HG03342 (cell line): ENCODE data around the gene IGLON5.

Experiments
- ATAC-seq: cut with Tn5 transposase; IDR thresholded peaks from one replicate; pipeline ENCODE4 v1.9.1; 2021; ENCODE audit warnings: mild to moderate bottlenecking, moderate library complexity; ENCODE audit not compliant: unreplicated experiment

IGLON5 gene

DNA sequence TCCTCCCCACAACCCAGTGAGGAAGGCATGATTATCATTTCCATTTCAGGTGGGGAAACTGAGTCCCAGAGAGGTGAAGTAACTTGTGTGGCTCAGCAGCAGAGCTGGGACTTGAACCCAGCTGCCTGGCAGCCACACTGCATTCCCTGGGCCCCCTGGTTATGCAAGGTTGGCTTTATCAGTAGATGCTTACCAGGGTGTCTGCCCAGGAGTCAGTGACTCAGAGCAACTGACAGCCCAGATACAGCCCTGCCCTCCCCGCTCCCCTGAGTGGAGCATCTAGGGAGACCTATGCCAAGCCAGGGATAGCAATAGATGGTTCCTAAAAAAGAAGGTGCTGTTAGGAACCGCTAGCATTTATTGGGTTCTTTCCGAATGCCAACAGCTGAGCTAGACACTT, 5.9 kb downstream of the IGLON5 start:
- ATAC-seq, result no peak

DNA sequence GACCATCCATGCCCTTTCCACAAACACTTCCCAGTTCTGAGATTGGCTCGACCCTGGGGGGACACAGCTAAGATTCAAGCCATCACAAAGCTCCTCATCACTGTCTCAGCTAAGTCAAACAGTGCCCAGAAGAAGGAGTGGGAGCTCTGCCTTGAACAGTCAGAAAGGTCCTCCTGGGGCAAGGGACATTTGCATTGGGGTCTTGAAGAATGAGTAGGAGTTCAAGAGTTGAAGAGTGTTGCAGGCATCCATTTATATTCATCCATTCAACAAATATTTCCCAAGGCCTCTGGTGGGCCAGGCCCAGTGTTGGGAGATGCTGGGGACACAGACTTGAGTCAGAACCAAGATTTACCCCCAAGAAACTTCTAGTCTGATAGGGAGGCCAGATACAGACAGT, 6.5 kb downstream of the IGLON5 start:
- no peak for ATAC-seq

DNA sequence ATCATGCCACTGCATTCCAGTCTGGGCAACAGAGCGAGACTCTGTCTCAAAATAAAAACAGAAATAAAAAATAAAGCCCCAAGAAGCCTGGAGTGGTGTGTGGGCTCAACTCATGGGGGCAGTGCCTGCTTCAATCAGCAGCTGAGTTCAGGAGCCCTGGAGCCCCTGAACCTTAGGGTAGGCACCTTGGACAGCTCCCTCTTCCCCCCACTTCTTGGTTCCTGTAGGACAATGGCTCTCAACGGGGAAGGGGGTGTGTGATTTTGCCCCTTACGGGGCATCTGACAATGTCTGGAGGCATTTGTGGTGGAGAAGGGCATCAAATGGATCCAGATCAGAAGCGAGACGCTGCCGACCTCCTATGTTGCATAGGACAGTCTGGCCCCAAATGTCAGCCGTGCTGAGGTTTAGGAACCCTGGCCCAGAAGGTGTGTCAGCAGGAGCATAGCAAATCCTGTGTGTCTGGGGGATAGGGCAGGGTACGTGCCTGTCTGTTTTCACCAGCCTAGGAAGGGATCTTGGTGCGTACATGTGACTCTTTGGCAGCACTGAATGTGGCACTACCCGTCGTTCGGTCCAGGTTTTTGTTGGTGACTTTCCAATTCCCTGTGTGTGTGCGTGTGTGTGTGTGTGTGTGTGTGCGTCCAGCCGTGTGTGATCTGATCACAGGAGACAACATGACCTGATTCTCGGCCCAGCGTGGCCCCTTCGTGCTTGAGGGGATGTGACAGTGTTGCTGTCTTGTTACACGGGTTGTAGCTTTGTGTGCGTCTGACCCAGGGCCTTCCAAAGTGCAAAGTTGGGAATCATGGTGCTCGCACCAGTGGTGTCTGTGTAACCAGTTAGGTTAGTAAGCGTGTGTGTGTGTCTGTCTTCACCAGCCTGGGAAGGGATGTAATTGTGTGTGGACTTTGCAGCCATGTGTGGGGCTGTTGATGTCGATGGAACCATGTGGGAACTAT, 7.5 kb downstream of the IGLON5 start:
- ATAC-seq, result no peak

DNA sequence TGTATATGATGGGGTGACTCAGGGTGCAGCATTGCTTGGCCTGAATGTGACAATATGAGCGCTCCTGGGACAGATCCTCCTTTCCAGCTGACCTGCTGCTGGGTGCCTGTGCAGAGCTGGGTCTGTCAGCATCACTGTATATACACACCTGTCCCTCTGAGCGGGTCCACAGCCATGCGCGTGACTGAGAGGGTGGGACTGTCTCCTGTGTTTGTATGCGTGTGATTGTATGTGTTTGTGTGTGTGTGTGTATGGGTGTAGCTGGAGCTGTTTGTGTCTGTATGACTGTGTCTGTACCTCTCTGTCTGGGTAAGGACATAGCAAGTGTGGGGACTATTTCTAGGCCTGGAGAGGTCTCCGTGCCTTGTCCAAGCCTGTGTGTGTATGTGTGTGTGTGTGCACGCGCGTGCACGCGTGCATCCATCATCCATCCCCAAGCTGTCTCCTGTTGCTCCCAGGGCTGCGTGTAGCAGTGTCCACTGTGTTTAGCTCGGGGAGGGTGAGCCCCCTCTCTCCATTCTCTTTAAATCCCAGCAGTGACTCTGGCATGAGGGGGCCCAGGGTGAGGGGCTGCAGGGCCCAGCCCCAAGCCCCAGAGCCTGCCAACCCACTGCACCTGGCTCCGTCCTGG, 8.3 kb downstream of the IGLON5 start:
- ATAC-seq, result no peak

DNA sequence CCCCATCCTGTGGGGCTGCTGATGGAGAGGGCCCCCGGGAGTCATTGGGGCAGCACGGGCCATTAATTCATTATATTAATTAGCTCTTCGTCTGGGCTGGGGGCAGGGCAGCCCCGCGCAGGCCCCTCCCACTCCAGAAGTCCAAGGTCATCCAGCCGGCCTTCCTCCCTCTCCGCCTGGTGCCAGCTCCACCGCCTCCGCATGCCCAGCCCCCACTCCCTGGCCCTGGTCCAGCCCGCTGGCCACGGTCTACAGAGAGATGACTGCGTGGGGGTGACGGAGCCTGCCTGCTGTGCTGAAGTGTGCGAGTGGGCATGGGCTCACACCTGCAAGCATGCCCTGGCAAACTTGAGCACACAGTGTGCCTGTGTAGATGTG, 8.8 kb downstream of the IGLON5 start:
- ATAC-seq, result no peak

DNA sequence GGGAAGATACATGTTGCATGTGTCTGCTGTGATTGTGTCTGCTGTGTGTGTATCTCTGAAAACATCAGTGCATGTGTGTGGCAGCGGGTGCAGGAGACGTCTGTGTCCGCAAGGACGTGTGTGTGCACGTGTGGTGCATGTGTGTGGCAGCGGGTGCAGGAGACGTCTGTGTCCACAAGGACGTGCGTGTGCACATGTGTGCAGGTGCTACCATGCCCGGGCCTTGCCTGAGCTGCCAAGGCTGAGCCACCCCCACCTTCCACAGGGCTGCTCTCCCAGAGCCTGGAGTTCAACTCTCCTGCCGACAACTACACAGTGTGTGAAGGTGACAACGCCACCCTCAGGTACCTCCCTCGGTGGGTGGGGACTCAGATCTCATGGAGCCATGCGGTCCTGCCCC, 10.4 kb downstream of the IGLON5 start:
- no peak for ATAC-seq

DNA sequence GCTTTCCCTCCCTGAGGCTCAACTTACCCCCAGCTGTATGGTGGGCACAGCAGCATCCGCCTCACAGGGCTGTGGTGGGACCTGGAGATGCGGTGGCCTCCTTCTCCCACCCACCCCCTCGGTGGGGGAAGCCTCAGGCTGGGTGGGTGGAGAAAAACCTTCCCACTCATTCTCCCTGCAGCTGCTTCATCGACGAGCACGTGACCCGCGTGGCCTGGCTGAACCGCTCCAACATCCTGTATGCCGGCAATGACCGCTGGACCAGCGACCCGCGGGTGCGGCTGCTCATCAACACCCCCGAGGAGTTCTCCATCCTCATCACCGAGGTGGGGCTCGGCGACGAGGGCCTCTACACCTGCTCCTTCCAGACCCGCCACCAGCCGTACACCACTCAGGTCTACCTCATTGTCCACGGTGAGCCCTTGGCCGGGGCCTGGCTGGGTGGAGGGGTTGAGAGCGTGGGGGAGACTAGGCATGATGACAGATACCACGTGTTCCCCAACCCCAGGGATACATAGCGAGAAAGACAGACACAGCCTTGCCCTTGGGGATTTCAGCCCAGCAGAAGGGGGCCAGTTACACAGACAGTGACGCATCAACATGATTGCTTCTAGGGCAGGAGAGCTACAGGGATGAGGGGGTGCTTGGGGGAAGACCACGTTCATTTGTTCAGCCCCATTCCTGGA, 12.2 kb downstream of the IGLON5 start:
- no peak for ATAC-seq

DNA sequence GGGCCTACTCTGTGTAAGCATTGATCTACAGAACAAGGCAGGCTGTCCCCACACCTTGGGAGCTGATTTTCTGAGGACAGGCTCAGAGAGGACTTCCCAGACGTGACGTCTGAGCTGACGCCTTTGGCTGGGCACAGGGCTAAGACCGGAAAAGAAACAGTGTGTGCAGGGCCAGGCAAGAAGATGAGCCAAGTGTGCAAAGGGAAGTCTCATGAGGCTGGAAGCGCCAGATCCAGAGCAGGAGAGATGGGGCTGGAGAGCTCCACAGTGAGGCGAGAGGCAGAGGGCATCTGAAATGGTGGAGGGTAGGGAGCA, 12.7 kb downstream of the IGLON5 start:
- ATAC-seq, result no peak

DNA sequence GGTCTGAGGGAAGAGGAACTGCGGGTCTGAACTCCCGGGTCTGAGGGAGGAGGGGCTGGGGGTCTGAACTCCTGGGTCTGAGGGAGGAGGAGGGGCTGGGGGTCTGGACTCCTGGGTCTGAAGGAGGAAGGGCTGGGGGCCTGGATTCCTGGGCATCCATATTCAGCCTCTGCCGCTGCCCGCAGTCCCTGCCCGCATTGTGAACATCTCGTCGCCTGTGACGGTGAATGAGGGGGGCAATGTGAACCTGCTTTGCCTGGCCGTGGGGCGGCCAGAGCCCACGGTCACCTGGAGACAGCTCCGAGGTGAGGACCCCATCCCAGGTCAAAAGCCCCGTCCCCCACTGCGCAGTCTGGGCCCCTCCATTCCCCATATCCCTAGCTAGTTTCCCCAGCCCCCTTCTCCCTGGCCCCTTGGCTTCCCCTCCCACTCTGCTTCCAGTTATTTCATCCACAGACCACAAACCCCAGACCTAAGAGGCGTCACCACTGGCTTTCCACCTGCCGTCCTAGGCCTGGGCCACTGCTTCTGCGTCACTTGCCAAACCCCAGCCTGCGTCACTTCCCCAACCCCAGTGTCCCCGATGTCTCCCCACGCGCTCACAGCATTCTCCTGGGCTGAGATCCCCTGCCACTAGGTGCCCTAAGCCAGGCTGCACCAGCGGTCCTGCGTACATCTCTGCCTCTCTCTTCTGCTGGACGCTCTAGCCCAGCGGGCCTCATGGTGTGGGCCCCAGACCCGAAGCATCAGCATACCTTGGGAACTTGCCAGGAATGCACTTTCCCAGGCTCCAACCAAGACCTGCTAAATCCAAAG, 13.9 kb downstream of the IGLON5 start:
- ATAC-seq, result no peak

DNA sequence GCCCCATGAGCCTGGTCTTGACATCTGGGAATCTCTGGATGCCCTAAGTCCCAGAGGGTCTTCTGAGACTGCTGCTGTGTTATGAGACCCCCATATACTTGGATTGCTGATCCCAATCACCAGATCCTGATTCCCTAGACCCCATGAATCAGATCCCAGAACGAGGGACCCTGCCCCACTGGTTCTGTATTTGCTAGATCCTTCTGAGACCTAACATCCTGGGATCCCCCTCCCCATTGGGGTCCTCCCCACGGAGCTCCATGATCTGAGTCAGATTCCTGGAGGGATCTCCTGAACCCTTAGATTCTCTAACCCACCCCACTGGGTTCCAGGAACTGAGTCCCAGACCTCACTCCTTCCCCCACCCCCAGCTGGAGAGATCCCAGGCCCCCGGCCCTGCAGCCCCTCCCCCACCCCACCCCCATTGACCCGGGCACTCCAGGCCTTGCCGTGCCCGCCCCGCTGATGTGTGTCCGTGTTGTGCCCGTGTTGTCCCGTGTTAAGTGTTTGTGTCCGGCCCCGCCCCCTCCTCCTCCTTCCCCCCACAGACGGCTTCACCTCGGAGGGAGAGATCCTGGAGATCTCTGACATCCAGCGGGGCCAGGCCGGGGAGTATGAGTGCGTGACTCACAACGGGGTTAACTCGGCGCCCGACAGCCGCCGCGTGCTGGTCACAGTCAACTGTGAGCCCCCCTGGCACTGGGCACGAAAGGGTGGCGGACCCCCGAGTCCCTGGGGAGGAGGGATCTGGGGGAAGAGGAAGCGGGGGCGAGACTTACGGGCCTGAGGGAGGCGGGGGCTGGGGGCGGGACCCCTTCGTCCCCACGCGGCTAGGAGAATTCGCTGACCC, 15.0 kb downstream of the IGLON5 start:
- no peak for ATAC-seq

DNA sequence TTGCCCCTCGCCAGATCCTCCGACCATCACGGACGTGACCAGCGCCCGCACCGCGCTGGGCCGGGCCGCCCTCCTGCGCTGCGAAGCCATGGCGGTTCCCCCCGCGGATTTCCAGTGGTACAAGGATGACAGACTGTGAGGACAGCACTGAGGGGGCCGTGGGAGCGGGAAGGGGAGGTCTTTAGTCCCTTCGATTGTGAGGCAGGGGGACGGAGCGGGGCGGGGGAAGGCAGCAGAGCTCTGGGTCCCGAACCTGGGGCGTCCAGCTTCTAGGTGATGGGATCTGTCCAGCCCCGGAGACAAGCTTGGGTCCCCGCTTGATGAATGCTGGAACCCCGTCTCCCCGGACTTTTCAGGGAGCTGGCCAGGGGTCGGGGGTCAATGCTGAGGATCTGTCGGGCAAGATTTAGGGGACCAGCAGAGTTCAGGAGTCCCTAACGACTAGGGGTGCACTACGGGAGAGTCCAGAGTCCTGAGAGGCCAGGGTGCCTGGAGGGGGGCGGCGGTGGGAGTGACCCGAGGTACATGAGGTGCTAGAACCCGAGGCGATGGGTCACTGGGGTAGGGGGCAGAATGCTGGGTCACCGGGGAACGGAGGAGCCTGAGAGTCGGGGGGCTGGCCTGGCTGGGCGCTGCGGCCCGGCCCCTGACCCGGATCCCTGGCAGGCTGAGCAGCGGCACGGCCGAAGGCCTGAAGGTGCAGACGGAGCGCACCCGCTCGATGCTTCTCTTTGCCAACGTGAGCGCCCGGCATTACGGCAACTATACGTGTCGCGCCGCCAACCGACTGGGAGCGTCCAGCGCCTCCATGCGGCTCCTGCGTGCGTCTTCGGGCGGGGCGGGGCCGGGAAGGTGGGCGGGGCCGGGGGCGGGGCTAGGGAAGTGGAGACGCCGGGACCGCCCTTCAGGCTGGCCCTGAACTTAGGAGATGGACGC, 15.9 kb downstream of the IGLON5 start:
- ATAC-seq, result no peak

DNA sequence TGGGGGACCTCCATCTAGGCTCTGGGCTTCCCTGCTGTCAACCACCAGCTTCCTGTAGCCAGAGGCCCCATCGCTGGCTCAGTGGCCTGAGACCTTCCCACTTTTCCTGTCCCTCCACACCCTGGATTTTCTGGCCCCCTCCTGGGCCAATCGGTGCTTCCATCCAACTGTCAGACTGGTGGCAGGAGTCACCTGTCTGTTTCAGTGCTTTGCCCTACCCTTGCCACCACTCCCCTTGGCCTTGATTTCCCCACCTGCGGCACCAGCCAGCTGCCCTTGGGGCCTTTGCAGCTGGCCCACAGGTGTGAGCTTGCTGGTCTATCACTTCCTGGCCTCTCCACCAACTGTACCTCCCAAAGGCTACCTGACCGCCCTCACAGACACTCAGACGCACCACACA, 18.0 kb downstream of the IGLON5 start:
- ATAC-seq, result no peak

DNA sequence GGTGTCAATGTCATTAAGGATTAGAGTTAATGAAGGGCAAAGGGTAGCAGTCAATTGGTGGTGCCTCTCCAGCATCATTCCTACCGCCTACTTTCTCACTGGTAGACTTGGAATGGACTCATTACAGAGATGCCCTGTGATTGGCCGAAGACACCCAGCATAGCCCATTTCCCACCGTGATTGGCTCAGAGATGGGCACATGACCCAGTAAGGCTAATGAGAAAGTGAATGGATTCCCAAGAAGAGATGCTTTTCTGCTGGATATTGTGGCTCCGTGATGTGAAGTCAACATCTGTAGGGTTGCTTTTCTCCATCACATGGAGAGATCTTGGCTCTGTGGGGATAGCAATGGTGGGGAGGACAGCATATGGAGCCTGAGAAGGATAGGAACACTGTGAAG, 18.9 kb downstream of the IGLON5 start:
- no peak for ATAC-seq

DNA sequence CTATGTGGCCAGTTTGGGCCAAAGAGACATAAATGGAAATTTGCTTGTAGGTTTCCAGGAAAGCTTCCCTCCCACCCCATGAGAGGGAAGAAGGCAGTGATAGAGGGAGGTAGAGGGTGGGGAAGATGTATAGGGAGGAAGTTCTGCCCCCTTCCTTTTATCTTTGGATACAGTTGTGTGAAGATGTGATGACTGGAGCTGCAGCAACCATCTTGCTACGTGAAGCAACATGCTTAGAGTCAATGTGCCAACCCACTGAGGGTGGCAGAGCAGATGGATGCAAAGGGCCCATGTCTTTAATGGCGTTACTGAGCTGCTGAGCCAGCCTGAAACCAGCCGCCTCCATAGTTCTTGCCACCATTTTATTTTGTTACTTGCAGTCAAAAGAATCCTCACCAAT, 19.7 kb downstream of the IGLON5 start:
- no peak for ATAC-seq

DNA sequence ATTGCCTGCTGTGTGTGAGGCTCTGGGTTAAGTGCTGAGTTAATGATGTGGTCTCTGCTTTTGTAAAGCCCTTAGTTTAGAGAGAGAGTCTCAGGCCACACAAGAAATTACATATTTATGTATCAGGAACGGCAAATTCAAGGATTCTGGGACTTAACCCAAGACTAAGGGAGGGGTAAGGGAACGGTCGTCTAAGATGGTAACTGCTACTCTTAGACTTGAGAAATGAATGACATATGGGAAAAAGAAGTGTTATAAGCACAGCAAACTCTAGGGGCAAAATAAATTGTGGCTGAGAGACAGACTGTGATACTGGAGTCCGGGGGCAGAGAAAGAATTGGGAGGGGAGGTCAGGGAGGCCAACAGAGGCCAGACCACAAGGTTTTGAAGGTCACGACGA, 20.3 kb downstream of the IGLON5 start:
- no peak for ATAC-seq

DNA sequence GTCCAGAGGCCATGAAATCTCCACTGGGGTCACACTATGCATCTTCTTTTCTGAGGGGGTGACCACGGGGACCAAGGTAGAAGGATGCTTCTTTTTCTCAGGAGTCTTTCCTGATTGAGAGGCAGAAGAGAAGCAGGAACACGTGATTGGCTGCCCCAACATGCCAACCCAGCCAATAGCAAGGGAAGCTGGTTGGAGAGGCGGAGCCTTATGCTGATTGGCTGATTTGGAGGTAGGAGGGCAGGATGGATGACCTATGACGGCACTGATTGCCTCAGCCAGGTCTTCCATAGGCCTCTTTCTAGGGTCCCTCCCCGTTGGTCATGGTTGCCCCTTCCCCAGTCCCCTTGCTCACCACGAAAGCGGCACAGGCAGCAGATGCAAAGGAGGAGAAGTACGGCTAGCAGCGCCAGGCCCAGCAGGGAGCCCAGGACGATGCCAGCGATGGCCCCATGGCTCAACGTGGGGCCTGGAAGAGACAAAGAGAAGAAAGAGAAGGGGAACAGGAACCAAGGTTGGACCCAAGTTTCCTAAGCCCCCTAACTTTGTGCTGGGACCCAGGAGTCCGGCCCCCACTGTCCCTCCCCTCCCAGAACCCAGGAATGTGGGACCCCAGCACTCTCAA, 22.5 kb downstream of the IGLON5 start:
- no peak for ATAC-seq

DNA sequence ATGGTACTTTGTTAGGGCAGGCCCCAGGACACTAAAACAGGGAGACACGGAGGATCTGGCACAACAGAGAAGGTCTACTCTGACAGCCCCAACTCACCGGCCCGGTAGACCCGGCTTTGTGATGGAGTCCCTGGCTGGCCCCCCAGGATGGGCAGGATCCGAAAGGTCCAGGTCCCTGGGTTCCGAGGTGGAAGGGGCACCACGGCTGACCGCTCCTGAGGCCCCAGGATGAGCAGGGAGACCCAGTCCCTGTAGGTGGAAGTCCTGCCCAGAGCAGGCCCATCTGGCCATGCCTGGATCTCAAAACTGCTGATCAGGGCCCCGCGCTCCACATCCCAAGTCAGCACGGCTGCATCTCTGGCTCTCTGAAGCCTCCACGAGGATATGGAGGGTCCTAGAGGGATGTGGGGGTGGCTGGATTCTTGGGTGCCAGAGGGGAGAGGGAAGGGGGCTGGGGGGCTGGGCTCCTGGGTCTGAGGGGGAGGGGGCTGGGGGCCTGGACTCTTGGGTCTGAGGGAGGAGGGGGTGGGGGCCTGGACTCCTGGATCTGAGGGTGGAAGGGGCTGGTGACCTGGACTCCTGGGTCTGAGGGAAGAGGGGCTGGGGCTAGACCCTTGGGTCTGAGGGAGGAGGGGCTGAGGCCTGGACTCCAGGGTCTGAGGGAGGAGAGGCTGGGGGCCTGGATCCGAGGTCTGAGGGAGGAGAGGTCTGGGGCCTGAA, 25.9 kb downstream of the IGLON5 start:
- no peak for ATAC-seq
